Neural progenitor cell (in vitro differentiated cells): ENCODE data around the gene SVBP.

Experiments used
- CTCF ChIP-seq: fragments of 200-600 bp; sonication (generic); IDR thresholded peaks from 2 replicates; pipeline ENCODE4 v1.5.1; 2017; ENCODE audit warnings: antibody characterized with exemption, mild to moderate bottlenecking
- EZH2 ChIP-seq: fragments of 200-600 bp; sonication (generic); IDR thresholded peaks from 2 replicates; pipeline ENCODE4 v1.6.1; 2017; ENCODE audit warnings: antibody characterized with exemption, mild to moderate bottlenecking, moderate library complexity
- EZH2phosphoT487 ChIP-seq: fragments of 200-600 bp; sonication (generic); IDR thresholded peaks from 2 replicates; pipeline ENCODE4 v1.6.1; 2017; ENCODE audit warnings: antibody characterized with exemption

GRCh38 chr1:42768172-42768571 is 49.0 kb downstream of the SVBP start:
- TF ChIP-seq EZH2phosphoT487 (no peak), CTCF (no peak), EZH2 (no peak)
